Upper lobe of left lung (tissue), 6 donors: ENCODE results near the gene PPP2R2D. TPM values are rescaled to one million over a fixed set of nuclear protein-coding genes. Genes with fewer than 3 reads are reported as not detected.

ENCODE experiments used
- ATAC-seq, 2 donors: fragments of 200-7000 bp; cut with Tn5 transposase; one replicate each; pipeline ENCODE4 v1.9.1; 2022; ENCODE audit warnings: mild to moderate bottlenecking in 2 of 2, moderate library complexity in 2 of 2; ENCODE audit not compliant: low FRiP score in 2 of 2
- DNase-seq, 2 donors: peaks; one replicate each; pipeline ENCODE4 v3.0.0-alpha.2; 2019 to 2020
- H3K27ac ChIP-seq, 4 donors: fragments of 200-600 bp; sonication (generic); one replicate each; pipeline ENCODE4 v1.5.1; 2016 to 2019
- H3K27me3 ChIP-seq, 4 donors: fragments of 200-600 bp; sonication (generic); one replicate each; pipeline ENCODE4 v1.5.1; 2017 to 2019
- H3K36me3 ChIP-seq, 4 donors: fragments of 200-600 bp; sonication (generic); one replicate each; pipeline ENCODE4 v1.5.1; 2016 to 2019
- H3K4me1 ChIP-seq, 4 donors: fragments of 200-600 bp; sonication (generic); one replicate each; pipeline ENCODE4 v1.5.1; 2018 to 2019
- H3K4me3 ChIP-seq, 4 donors: fragments of 200-600 bp; sonication (generic); one replicate each; pipeline ENCODE4 v1.5.1; 2017 to 2019; ENCODE audit warnings: mild to moderate bottlenecking in 2 of 4, moderate library complexity in 1 of 4
- H3K9me3 ChIP-seq, 4 donors: fragments of 200-600 bp; sonication (generic); one replicate each; pipeline ENCODE4 v1.5.1; 2018 to 2019
- CTCF ChIP-seq, 6 experiments: fragments of 450-650 bp in 4 of 6; fragments of 200-600 bp in 2 of 6; sonication (generic) in 2 of 6; IDR thresholded peaks; one replicate each; pipeline ENCODE4 v1.5.1; 2016 to 2019; ENCODE audit warnings: antibody characterized with exemption in 6 of 6
- EP300 ChIP-seq, 4 donors: sonication (generic); formaldehyde crosslinking; IDR thresholded peaks; one replicate each; pipeline ENCODE4 v1.5.1; 2017; ENCODE audit warnings: antibody characterized with exemption in 4 of 4, control low read depth in 2 of 4
- POLR2A ChIP-seq, 4 donors: fragments of 450-650 bp; IDR thresholded peaks; one replicate each; pipeline ENCODE4 v1.5.1; 2016 to 2017; ENCODE audit warnings: antibody characterized with exemption in 4 of 4, mild to moderate bottlenecking in 2 of 4
- POLR2AphosphoS5 ChIP-seq, 2 donors: sonication (generic); formaldehyde crosslinking; IDR thresholded peaks; one replicate each; pipeline ENCODE4 v1.5.1; 2017; ENCODE audit warnings: antibody characterized with exemption in 2 of 2
- WGBS, 2 donors: methylation state at CpG; one replicate each; pipeline ENCODE4 v1.1.5; 2017 to 2018; 5-methylcytosine and 5-hydroxymethylcytosine counted together
- total RNA-seq, 6 donors: library from RNA; depleted of rRNA in 4 of 6; stranded (reverse); fragments of >200 nt in 4 of 6; gene quantifications; one replicate each; pipeline versions ENCODE4 v1.1.0 to v1.2.1, GENCODE V29; 2016 to 2021
- donor health status: DM: no; HTN: no; CAD: no; lungs with moderate emphysema.
- donor health status: DM: no; HTN: yes; CAD: no; lungs with severe emphysema.

PPP2R2D gene
- total RNA-seq, 6 donors from 2014 or later, result 20.5 to 60.8 (median 28.7) TPM

GRCh38 chr10:131920693-131921092 lies 19.9 kb downstream of the PPP2R2D start:
- DNase-seq, result no peak
- no peak overlapping the region for H3K4me3 ChIP-seq
- H3K27ac ChIP-seq, result no peak overlapping the region
- no peak for ATAC-seq
- no peaks in the 10 kb centered on the region for H3K27me3 ChIP-seq
- no peak for TF ChIP-seq POLR2AphosphoS5 (IDR thresholded peaks at IDR 0.05)
- H3K36me3 ChIP-seq, result no peaks in the 10 kb centered on the region
- 91% methylated on average over 5 of the region's 5 CpGs for whole genome bisulfite sequencing, 2 donors
- H3K4me1 ChIP-seq, result peaks cover 0 to 15% (median 5%) of the 10 kb centered on the region in 4 donors
- H3K9me3 ChIP-seq, result peaks cover 0 to 3% (median under 1%) of the 10 kb centered on the region in 4 donors

GRCh38 chr10:131921184-131921583 lies 20.4 kb downstream of the PPP2R2D start:
- ATAC-seq, result peak in 1 of 2 donors; percentile 19

GRCh38 chr10:131923038-131923756 lies 22.4 kb downstream of the PPP2R2D start:
- WGBS, 2 donors, result 89% methylated on average over 11 of the region's 11 CpGs
- no peaks in the 10 kb centered on the region for H3K27me3 ChIP-seq
- TF ChIP-seq POLR2AphosphoS5 (IDR thresholded peaks at IDR 0.05) (no peak), POLR2A (IDR thresholded peaks at IDR 0.05) (no peak), CTCF (IDR thresholded peaks at IDR 0.05) (no peak), EP300 (IDR thresholded peaks at IDR 0.05) (no peak)
- no peaks in the 10 kb centered on the region for H3K36me3 ChIP-seq
- DNase-seq (no peak), ATAC-seq (no peak)
- no peak overlapping the region for H3K27ac ChIP-seq
- peaks cover 0 to 4% (median 1%) of the 10 kb centered on the region in 4 donors for H3K9me3 ChIP-seq
- no peak overlapping the region for H3K4me3 ChIP-seq
- peaks cover 11 to 23% (median 13%) of the 10 kb centered on the region in 4 donors for H3K4me1 ChIP-seq

More at GRCh38 chr10:131921184-131921583, 20.4 kb downstream of the PPP2R2D start:
- WGBS, 2 donors, result 41 to 80% methylated on average over 3 to 8 of the region's 8 CpGs
- no peak overlapping the region for H3K27ac ChIP-seq
- peaks cover 0 to 4% (median 1%) of the 10 kb centered on the region in 4 donors for H3K9me3 ChIP-seq
- no peak for DNase-seq
- peaks cover 0 to 17% (median 5%) of the 10 kb centered on the region in 4 donors for H3K4me1 ChIP-seq
- H3K4me3 ChIP-seq, result no peak overlapping the region
- no peaks in the 10 kb centered on the region for H3K27me3 ChIP-seq
- H3K36me3 ChIP-seq, result no peaks in the 10 kb centered on the region
- TF ChIP-seq POLR2AphosphoS5 (IDR thresholded peaks at IDR 0.05) (no peak), CTCF (IDR thresholded peaks at IDR 0.05) (no peak), POLR2A (IDR thresholded peaks at IDR 0.05) (no peak), EP300 (IDR thresholded peaks at IDR 0.05) (no peak)

GRCh38 chr10:131925011-131925649 lies 24.3 kb downstream of the PPP2R2D start:
- H3K27me3 ChIP-seq, result no peaks in the 10 kb centered on the region
- no peak for ATAC-seq
- H3K27ac ChIP-seq, result no peak overlapping the region
- peaks cover 23 to 42% (median 29%) of the 10 kb centered on the region in 4 donors for H3K4me1 ChIP-seq
- no peak for DNase-seq
- H3K9me3 ChIP-seq, result peaks cover 0 to 4% (median 1%) of the 10 kb centered on the region in 4 donors
- TF ChIP-seq EP300 (IDR thresholded peaks at IDR 0.05) (no peak), CTCF (IDR thresholded peaks at IDR 0.05) (no peak)
- no peaks in the 10 kb centered on the region for H3K36me3 ChIP-seq
- no peak overlapping the region for H3K4me3 ChIP-seq

GRCh38 chr10:131925716-131926115 lies 24.9 kb downstream of the PPP2R2D start:
- Histone ChIP-seq H3K9me3 (peaks cover 0 to 4% (median 1%) of the 10 kb centered on the region in 4 donors), H3K4me3 (no peak overlapping the region), H3K4me1 (peaks cover 23 to 45% (median 32%) of the 10 kb centered on the region in 4 donors), H3K27me3 (no peaks in the 10 kb centered on the region), H3K27ac (no peak overlapping the region), H3K36me3 (no peaks in the 10 kb centered on the region)
- no peak for TF ChIP-seq CTCF (IDR thresholded peaks at IDR 0.05)
- no peak for TF ChIP-seq POLR2AphosphoS5 (IDR thresholded peaks at IDR 0.05)
- no peak for TF ChIP-seq EP300 (IDR thresholded peaks at IDR 0.05)
- no peak for TF ChIP-seq POLR2A (IDR thresholded peaks at IDR 0.05)
- DNase-seq (no peak), ATAC-seq (no peak)
- WGBS, 2 donors, result 95% methylated on average over 9 of the region's 9 CpGs
